BE2C (cell line): ENCODE results near the gene LRRC8D.

Source experiments
- DNase-seq: peaks from one replicate; pipeline ENCODE4 v3.0.0-alpha.2; 2020
- H3K27me3 ChIP-seq: fragments of 250-450 bp; sonication (Bioruptor Pico); 2 replicates; pipeline ENCODE4 v1.5.1; 2020; ENCODE audit warnings: mild to moderate bottlenecking
- H3K36me3 ChIP-seq: fragments of 250-450 bp; sonication (Bioruptor Pico); 2 replicates; pipeline ENCODE4 v1.5.1; 2020; ENCODE audit warnings: mild to moderate bottlenecking
- H3K4me1 ChIP-seq: fragments of 250-450 bp; sonication (Bioruptor Pico); 2 replicates; pipeline ENCODE4 v1.5.1; 2020
- H3K4me3 ChIP-seq: 2 replicates; pipeline ENCODE4 v1.5.1; 2011; ENCODE audit warnings: low read depth, low read length
- H3K9me3 ChIP-seq: fragments of 250-450 bp; sonication (Bioruptor Pico); 2 replicates; pipeline ENCODE4 v1.5.1; 2020
- TF ChIP-seq, protein P1 (sequence below): IDR thresholded peaks from 2 replicates; pipeline ENCODE4 v1.5.1; 2012; ENCODE audit warnings: mild to moderate bottlenecking, low read depth, low read length

LRRC8D gene

GRCh38 chr1:89810880-89811279, 10.0 kb upstream of the LRRC8D start:
- Histone ChIP-seq H3K4me3 (no peak overlapping the region), H3K9me3 (no peaks in the 10 kb centered on the region), H3K36me3 (no peaks in the 10 kb centered on the region), H3K27me3 (no peaks in the 10 kb centered on the region), H3K4me1 (no peaks in the 10 kb centered on the region)
- TF ChIP-seq, protein P1, sequence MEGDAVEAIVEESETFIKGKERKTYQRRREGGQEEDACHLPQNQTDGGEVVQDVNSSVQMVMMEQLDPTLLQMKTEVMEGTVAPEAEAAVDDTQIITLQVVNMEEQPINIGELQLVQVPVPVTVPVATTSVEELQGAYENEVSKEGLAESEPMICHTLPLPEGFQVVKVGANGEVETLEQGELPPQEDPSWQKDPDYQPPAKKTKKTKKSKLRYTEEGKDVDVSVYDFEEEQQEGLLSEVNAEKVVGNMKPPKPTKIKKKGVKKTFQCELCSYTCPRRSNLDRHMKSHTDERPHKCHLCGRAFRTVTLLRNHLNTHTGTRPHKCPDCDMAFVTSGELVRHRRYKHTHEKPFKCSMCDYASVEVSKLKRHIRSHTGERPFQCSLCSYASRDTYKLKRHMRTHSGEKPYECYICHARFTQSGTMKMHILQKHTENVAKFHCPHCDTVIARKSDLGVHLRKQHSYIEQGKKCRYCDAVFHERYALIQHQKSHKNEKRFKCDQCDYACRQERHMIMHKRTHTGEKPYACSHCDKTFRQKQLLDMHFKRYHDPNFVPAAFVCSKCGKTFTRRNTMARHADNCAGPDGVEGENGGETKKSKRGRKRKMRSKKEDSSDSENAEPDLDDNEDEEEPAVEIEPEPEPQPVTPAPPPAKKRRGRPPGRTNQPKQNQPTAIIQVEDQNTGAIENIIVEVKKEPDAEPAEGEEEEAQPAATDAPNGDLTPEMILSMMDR: no peak
- DNase-seq: no peak

DNA sequence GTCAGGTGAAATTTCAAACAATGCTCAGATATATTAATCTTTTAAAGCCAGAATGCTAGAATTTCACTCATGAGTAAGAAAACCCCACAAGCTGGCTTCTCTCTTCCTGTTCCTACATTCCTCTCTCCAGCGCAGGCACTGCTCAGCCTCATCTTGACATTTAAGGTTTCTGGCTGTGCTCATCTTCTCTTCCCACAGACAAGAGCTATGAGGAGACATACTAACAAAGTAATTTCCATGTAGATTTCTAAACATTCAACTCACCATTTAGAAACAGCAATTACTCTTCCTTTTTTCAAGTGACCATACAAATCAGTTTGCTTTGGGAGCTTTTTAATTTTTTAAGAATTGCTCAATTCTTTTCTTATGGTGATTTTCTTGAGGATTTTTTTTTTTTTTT, 7.8 kb upstream of the LRRC8D start:
- H3K36me3 ChIP-seq: no peaks in the 10 kb centered on the region
- no peaks in the 10 kb centered on the region for H3K4me1 ChIP-seq
- TF ChIP-seq, protein P1: no peak
- H3K27me3 ChIP-seq: no peaks in the 10 kb centered on the region
- no peak for DNase-seq
- H3K9me3 ChIP-seq: no peaks in the 10 kb centered on the region
- H3K4me3 ChIP-seq: no peak overlapping the region

GRCh38 chr1:89815040-89815439, 5.8 kb upstream of the LRRC8D start:
- H3K4me1 ChIP-seq: no peaks in the 10 kb centered on the region
- TF ChIP-seq, protein P1: no peak
- no peak for DNase-seq

DNA sequence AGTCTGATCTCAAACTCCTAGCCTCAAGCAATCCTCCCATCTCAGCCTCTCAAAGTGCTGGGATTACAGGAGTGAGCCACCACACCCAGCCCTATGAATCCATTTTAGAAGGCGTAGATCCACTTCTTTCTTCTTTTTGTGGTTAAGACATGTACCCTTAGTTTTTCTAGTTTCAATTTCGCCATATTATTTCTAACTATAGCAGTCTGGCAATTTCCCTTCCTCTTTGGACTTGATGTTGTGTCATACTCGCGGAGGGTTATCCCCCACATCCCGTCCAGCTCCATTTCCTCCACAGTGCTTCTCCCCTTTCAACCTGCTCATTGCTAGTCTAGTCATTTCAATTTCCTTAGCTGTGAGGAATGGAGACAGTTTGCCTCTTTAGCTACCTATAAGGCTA, 5.2 kb upstream of the LRRC8D start:
- TF ChIP-seq, protein P1: no peak
- Histone ChIP-seq H3K4me1 (no peaks in the 10 kb centered on the region), H3K27me3 (no peaks in the 10 kb centered on the region), H3K36me3 (no peaks in the 10 kb centered on the region), H3K4me3 (no peak overlapping the region), H3K9me3 (no peaks in the 10 kb centered on the region)
- no peak for DNase-seq

More at GRCh38 chr1:89815040-89815439, 5.8 kb upstream of the LRRC8D start:
- Histone ChIP-seq H3K27me3 (no peaks in the 10 kb centered on the region), H3K4me3 (no peak overlapping the region), H3K9me3 (no peaks in the 10 kb centered on the region), H3K36me3 (no peaks in the 10 kb centered on the region)

DNA sequence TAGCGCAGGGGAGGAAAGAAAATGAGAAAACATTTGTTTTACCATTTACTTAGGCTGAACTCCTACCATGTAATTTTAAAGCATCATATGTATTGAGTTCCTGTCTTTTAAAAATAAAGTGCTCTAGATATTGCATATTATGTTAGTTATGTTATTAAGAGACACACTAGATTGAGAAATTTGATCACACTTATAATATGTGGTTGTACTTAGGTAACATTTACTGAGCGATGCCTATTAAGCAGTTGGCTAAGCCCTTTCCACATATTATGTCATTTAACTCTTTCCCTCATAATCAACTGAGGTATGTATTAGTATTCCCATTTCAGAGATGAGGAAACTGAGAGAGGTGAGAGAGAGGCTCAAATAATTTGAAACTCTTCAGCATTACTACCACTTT, 4.5 kb upstream of the LRRC8D start:
- H3K4me3 ChIP-seq: no peak overlapping the region
- H3K4me1 ChIP-seq: no peaks in the 10 kb centered on the region
- H3K9me3 ChIP-seq: no peaks in the 10 kb centered on the region
- H3K27me3 ChIP-seq: no peaks in the 10 kb centered on the region
- no peak for DNase-seq
- TF ChIP-seq, protein P1: no peak
- H3K36me3 ChIP-seq: no peaks in the 10 kb centered on the region

DNA sequence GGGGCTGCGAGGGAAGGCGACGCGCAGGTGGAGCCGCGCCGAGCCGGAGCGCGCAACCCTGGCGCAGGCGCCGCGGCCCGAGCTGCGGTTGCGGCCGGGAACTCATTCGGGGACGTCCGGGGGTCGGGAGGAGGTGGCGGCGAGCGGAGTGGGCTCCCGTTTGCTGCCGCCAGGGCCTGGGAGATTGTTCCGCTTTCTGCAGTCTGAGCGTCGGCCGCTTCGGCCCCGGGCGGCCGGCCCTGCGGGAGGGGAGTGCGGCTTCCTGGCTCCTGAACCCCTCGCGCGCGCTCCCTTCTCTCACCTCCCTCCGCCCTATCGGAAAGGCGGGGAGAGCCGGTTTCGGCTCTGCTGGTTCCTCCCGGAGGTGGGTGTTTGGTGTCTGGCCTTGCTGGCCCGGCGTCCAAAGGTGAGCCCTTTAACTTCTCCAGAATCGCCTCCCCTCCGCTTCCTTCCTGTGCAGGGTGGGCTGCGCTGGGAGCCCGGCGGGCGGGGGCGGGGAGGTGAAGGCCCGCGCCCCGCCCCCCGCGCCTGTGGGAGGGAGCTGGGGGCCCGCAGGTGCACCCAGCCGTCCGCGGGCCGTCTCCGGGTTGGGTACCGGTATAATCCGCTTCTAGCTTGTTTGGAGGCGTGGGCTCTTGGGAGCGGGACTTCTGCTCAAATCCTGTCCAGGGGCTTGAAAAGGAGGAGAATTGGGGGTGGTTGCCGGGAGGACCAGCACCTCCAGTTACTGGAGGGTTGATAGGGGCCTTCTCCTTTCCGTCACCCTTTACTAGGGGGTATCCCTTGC, 683 bp downstream of the LRRC8D start:
- H3K4me3 ChIP-seq: peak overlapping the region; percentile 67
- peak; percentile 35 for DNase-seq
- no peaks in the 10 kb centered on the region for H3K27me3 ChIP-seq
- H3K36me3 ChIP-seq: no peaks in the 10 kb centered on the region
- H3K9me3 ChIP-seq: no peaks in the 10 kb centered on the region
- no peaks in the 10 kb centered on the region for H3K4me1 ChIP-seq
- TF ChIP-seq, protein P1: no peak
